Tibial nerve (tissue), 3 donors: ENCODE data around the gene P2RY11.

Experiments
- EP300 ChIP-seq, 2 donors: sonication (generic); formaldehyde crosslinking; IDR thresholded peaks; one replicate each; pipeline ENCODE4 v1.6.1; 2017; ENCODE audit warnings: antibody characterized with exemption in 2 of 2, mild to moderate bottlenecking in 1 of 2
- POLR2A ChIP-seq, 2 donors: fragments of 450-650 bp; IDR thresholded peaks; one replicate each; pipeline ENCODE4 v1.6.1; 2017; ENCODE audit warnings: antibody characterized with exemption in 2 of 2, mild to moderate bottlenecking in 2 of 2, moderate library complexity in 2 of 2

DNA sequence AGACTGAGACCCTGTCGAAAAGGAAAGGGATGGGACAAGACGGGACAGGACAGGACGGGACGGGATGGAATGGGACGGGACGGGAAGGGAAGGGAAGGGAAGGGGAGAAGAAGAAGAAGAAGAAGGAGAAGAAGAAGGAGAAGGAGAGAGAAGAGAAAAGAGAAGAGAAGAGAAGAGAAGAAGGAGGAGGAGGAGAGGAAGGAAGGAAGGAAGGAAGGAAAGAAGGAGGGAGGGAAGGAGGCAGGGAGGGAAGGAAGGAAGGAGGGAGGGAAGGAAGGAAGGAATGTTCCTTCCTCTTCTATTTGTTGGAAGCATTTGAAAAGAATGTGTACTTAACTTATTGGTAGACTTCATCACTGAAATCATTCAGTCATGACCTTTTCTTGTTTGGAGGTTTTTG lies 35.0 kb upstream of the P2RY11 start:
- TF ChIP-seq EP300 (IDR thresholded peaks at IDR 0.05) (no peak), POLR2A (IDR thresholded peaks at IDR 0.05) (no peak)
